Adipose tissue (tissue), 3 donors: ENCODE measurements around the gene LSP1. TPM values are rescaled to one million over a fixed set of nuclear protein-coding genes. Genes with fewer than 3 reads are reported as not detected.

Experiments
- H3K27ac ChIP-seq: one replicate; pipeline ENCODE4 v1.5.1; 2013; ENCODE audit warnings: low read depth, low read length
- WGBS, 3 donors: extraction: QIAGEN DNeasy Blood & Tissue Kit; methylation state at CpG; one replicate each; pipeline ENCODE4 v1.1.7; 2013; 5-methylcytosine and 5-hydroxymethylcytosine counted together
- polyA plus RNA-seq, 3 donors: library from polyadenylated mRNA; stranded (reverse); fragments of 200-250 nt; gene quantifications; one replicate each; pipeline ENCODE4 v1.2.3, GENCODE V29; 2013
- donor health status: healthy with polysubstance abuse.
- donor health status: Bipolar disorder and iron deficiency.
- donor health status: healthy.

The LSP1 gene
- polyA plus RNA-seq, 3 donors, result 5.2 to 187 (median 40.4) TPM

- WGBS, 3 donors, result 67 to 87% (median 68%) methylated on average over 19 to 20 of the region's 20 CpGs
- H3K27ac ChIP-seq, result no peak overlapping the region
Measured at GRCh38 chr11:1927848-1928469, 75.1 kb downstream of the LSP1 start.

GRCh38 chr11:1928470-1928890 lies 75.6 kb downstream of the LSP1 start:
- 75 to 79% (median 77%) methylated on average over 12 to 13 of the region's 13 CpGs for WGBS, 3 donors
- H3K27ac ChIP-seq, result no peak overlapping the region

DNA sequence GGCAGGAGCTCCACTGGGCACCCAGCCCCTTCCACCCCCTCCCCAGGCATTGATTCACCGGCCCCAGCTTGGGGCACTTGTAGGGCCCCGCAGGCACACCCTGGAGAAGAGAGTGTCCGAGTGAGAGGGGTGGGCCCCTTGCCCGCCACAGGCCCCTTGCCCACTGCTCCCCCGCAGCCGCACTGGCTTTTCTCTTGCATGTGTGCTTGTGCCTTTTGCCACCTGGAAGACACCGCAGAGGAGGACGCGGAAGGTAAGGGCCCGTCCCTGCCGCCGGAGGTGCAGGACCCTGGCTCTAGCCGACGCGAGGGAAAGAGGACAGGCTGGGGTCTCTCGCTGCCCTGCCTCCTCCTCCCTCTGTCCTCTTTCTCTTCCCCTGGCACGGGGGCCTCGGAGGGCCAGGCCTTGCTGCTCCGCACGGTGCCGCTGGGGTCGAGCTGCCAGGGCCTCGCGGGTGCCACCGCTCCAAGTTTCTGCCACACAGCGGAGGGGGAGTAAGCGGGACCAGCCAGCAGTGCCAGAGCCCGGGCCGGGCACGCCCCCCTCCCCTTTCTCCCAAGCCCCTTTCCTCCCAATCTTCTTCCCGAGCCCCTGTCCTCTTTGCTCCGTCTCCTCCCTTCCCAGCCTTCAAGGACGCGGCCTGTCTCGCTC lies 76.1 kb downstream of the LSP1 start:
- H3K27ac ChIP-seq, result no peak overlapping the region
- 90 to 91% (median 90%) methylated on average over 31 to 35 of the region's 35 CpGs for WGBS, 3 donors

GRCh38 chr11:1929621-1930461 lies 77.0 kb downstream of the LSP1 start:
- 81 to 86% (median 82%) methylated on average over 23 to 25 of the region's 25 CpGs for WGBS, 3 donors
- H3K27ac ChIP-seq, result no peak overlapping the region

- WGBS, 3 donors, result 72 to 88% (median 73%) methylated on average over 9 of the region's 9 CpGs
Measured at GRCh38 chr11:1930462-1930830, 77.6 kb downstream of the LSP1 start.

GRCh38 chr11:1931341-1932104 lies 78.6 kb downstream of the LSP1 start:
- no peak overlapping the region for H3K27ac ChIP-seq

More at GRCh38 chr11:1930462-1930830, 77.6 kb downstream of the LSP1 start:
- H3K27ac ChIP-seq, result no peak overlapping the region

GRCh38 chr11:1932105-1932480 lies 79.2 kb downstream of the LSP1 start:
- no peak overlapping the region for H3K27ac ChIP-seq
- 64 to 83% (median 75%) methylated on average over 11 of the region's 11 CpGs for WGBS, 3 donors

More at GRCh38 chr11:1931341-1932104, 78.6 kb downstream of the LSP1 start:
- 30 to 53% (median 33%) methylated on average over 18 of the region's 18 CpGs for WGBS, 3 donors

DNA sequence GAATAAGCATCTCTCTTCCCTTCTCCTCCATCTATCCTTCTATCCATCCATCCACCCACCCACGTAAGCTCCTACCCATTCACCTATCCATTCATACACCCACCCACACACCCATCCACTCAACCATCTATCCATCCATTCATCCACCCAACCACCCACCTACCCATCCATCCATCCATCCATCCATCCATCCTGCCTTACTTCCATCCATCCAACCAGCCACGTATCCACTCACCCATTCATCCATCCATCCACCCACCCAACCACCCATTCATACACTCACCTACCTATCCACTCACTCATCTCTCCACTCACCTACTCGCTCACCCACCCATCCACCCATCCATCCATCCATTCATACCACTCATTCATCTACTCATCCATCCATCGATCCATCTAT lies 79.8 kb downstream of the LSP1 start:
- 92 to 98% (median 96%) methylated on average over 4 of the region's 4 CpGs for WGBS, 3 donors
- H3K27ac ChIP-seq, result no peak overlapping the region

DNA sequence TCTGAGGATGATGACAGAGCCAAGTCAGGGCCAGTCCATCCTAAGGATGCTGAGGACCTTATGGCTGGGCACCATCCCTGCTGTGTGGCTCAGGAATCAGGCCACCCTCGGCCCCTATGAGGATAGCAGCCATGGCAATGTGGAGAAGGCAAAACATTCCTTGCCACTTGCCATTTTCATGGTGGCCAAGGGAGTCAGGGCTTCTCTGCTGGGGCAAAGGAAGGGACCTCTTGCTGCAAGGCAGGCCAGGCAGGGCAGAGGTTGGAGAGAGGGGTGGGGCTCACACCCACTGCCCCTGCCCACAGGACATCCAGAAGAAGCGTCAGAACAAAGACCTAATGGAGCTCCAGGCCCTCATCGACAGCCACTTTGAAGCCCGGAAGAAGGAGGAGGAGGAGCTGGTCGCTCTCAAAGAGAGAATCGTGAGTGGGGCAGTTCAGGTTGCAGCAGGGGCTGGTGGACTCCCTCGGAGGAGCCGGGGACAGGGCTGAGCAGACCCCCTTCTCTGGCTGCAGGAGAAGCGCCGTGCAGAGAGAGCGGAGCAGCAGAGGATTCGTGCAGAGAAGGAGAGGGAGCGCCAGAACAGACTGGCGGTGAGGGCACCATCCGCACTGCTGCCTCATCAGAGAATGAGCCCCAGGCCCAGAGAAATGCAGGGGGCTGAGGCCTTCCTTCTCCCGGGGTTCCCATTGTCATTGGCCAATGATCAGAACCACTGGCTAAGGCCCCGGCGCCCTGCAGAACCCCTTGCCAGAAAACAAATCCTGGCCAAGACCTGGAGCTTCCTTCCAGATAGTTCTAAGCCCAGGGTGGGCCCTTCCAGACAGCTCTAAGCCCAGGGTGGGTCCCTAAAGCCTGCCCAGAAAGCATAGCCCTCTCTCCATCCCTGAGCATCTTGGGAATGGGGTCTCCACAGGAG lies 80.8 kb downstream of the LSP1 start:
- no peak overlapping the region for H3K27ac ChIP-seq
- WGBS, 3 donors, result 76 to 90% (median 89%) methylated on average over 18 of the region's 18 CpGs

- H3K27ac ChIP-seq, result no peak overlapping the region
- 74 to 79% (median 78%) methylated on average over 24 of the region's 24 CpGs for WGBS, 3 donors
Measured at GRCh38 chr11:1934335-1935155, 81.7 kb downstream of the LSP1 start.

DNA sequence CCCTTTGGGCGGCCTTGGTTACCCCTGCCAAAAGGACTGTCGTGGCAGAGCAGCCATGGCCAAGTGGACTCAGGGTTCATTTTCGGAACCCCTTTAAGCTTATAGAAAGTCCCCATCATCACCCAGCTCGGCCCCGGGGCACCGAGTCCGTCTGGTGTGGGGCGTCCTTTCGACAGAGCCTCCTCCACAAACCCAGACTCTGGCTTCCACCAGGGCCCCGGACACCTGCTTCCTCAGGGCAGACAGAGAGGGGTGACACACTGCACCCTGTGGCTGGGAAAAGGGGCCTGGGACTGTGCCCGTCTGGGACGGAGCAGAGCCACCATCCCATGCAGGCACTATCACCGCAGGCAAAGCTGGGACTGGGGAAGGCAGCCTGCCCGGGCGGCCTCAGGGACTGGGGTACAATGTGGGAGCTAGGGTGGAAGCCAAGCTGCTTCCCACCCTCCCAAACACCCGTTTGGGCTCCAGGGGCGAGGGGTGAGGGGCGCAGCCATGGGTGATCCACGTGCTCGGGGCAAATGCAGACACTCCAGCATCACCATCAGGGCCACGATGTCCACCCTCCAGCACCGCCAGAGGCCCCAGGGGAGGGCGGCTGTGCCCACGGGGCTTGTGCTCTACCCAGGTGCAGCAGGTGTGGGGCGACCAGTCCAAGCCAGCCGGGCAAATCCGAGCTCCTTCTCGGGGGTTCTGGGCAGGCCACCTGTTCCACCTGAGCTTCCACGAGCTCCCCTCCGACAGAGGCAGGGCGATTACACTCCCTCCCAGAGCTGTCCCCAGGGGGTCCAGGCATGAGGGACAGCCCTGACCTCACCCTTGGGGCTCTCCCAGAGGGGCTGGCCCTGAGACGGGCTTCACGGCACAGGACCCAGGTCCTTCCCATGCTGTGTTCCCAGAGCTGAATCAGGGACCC lies 82.5 kb downstream of the LSP1 start:
- WGBS, 3 donors, result 80 to 89% (median 88%) methylated on average over 33 of the region's 33 CpGs
- H3K27ac ChIP-seq, result no peak overlapping the region

GRCh38 chr11:1936072-1936780 lies 83.3 kb downstream of the LSP1 start:
- 88 to 95% (median 94%) methylated on average over 29 to 34 of the region's 34 CpGs for WGBS, 3 donors
- no peak overlapping the region for H3K27ac ChIP-seq

- 86 to 95% (median 90%) methylated on average over 33 to 34 of the region's 34 CpGs for WGBS, 3 donors
- H3K27ac ChIP-seq, result no peak overlapping the region
Measured at GRCh38 chr11:1936781-1937615, 84.1 kb downstream of the LSP1 start.

DNA sequence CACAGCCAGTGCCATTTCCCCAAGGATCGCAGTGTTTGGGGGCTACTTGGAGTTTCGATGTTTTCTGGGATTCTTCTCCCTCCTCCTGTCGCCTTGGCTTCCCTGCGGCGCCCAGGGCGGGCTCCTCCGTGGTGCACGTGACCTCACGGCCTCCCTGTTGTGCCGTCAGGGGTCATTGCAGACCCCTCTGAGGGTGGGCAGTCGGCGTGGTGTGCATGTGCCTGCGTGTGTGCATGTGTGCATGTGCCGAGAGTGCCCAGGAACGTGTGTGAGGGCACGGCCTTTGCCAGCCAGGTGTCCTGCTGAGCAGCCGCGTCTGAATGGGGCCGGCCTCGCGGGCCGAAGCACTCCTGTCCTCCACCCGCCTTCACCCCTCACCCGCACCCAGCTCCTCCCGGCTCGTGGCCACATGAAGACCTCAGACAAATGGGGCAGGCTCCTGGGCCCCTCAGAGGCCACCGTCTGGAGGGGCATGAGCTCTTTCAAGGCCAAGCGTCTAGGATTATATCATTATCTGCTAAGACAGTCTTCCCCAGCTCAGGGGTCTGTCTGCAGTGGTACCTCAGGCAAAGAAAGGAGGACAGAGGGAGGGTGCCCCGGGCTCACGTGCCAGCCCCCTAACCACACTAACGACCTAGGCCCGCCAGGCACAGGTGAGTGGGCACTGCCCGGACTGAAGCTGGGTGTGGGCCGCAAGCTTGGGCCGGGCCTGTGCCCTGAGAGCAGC lies 84.9 kb downstream of the LSP1 start:
- WGBS, 3 donors, result 81 to 89% (median 88%) methylated on average over 35 of the region's 35 CpGs
- no peak overlapping the region for H3K27ac ChIP-seq
